AG09319 (cell line): ENCODE measurements around the gene TRPC4AP.

Source experiments
- DNase-seq: peaks from one replicate; pipeline ENCODE4 v3.0.0-alpha.2; 2010; ENCODE audit warnings: low read depth; ENCODE audit errors: extremely low read depth
- TF ChIP-seq, protein P1 (sequence below): IDR thresholded peaks from 2 replicates; pipeline ENCODE4 v1.5.1; 2011; ENCODE audit warnings: low read depth, mild to moderate bottlenecking, inconsistent platforms, low read length, moderate library complexity

The TRPC4AP gene

DNA sequence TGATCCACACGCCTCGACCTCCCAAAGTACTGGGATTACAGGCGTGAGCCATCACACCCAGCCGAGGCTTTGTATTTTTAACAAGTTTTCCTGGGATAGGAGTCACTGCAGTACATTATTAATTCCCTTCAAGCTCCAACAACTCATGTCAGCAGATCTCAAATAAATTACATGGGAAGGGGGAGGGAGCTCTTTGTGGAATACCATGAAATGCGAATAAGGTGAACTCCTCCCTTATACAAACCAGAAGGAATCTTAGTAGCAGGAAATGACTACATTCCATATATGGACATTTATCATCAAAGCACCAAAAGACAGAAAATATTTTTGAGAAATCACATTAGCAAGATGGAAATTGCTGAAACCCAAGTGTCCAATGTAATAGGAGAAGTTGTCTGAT lies 139.9 kb downstream of the TRPC4AP start:
- TF ChIP-seq, protein P1, sequence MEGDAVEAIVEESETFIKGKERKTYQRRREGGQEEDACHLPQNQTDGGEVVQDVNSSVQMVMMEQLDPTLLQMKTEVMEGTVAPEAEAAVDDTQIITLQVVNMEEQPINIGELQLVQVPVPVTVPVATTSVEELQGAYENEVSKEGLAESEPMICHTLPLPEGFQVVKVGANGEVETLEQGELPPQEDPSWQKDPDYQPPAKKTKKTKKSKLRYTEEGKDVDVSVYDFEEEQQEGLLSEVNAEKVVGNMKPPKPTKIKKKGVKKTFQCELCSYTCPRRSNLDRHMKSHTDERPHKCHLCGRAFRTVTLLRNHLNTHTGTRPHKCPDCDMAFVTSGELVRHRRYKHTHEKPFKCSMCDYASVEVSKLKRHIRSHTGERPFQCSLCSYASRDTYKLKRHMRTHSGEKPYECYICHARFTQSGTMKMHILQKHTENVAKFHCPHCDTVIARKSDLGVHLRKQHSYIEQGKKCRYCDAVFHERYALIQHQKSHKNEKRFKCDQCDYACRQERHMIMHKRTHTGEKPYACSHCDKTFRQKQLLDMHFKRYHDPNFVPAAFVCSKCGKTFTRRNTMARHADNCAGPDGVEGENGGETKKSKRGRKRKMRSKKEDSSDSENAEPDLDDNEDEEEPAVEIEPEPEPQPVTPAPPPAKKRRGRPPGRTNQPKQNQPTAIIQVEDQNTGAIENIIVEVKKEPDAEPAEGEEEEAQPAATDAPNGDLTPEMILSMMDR: no peak
- DNase-seq: no peak
